Stimulated activated CD4-positive, alpha-beta T cell treated with anti-CD3 and anti-CD28 coated beads, TNF-alpha, amount 100 ng/mL, for 1 hour (primary cell): ENCODE measurements around the gene NOSTRIN.
"Not testable (repeated sequence)": the region's sequence is repeated elsewhere in the genome, so short reads cannot be mapped to it uniquely, and the experiment has no call there.

Experiments used
- DNase-seq, 3 donors: peaks; one replicate each; pipeline ENCODE4 v3.0.0-alpha.2; 2020; ENCODE audit warnings: low read depth in 3 of 3, low spot score in 1 of 3

NOSTRIN gene

GRCh38 chr2:168874368-168875054 lies 72.1 kb downstream of the NOSTRIN start:
- DNase-seq = no peak

- DNase-seq = not testable (repeated sequence)
Measured at GRCh38 chr2:168882163-168882562, 79.7 kb downstream of the NOSTRIN start.

- no peak for DNase-seq
Measured at GRCh38 chr2:168884975-168885374, 82.5 kb downstream of the NOSTRIN start.

GRCh38 chr2:168889635-168890005 lies 87.2 kb downstream of the NOSTRIN start:
- DNase-seq = no peak

GRCh38 chr2:168890006-168890782 lies 87.8 kb downstream of the NOSTRIN start, which contains the start of gene SPC25:
TSS of gene SPC25 (minus strand) at chr2:168890430. CDS start at chr2:168889519, 911 bp downstream.
- DNase-seq = peak; percentile 54 to 72 (median 68)

- DNase-seq = no peak
Measured at GRCh38 chr2:168892327-168892726, 89.9 kb downstream of the NOSTRIN start.

GRCh38 chr2:168894101-168894500 lies 91.7 kb downstream of the NOSTRIN start:
- no peak for DNase-seq

GRCh38 chr2:168894720-168895119 lies 92.3 kb downstream of the NOSTRIN start:
- DNase-seq = no peak

- DNase-seq = no peak
Measured at GRCh38 chr2:168895771-168896170, 93.3 kb downstream of the NOSTRIN start.

GRCh38 chr2:168896783-168897182 lies 94.3 kb downstream of the NOSTRIN start:
- no peak for DNase-seq

GRCh38 chr2:168897449-168897848 lies 95.0 kb downstream of the NOSTRIN start:
- DNase-seq = no peak

GRCh38 chr2:168901003-168901402 lies 98.6 kb downstream of the NOSTRIN start, which contains the start of gene G6PC2:
TSS of gene G6PC2 (plus strand) at chr2:168901291. CDS start at chr2:168901332, 41 bp downstream.
- DNase-seq = no peak

GRCh38 chr2:168903888-168904287 lies 101.5 kb downstream of the NOSTRIN start:
- no peak for DNase-seq

- DNase-seq = no peak
Measured at GRCh38 chr2:168904358-168904757, 101.9 kb downstream of the NOSTRIN start.

GRCh38 chr2:168907940-168908662 lies 105.7 kb downstream of the NOSTRIN start:
- no peak for DNase-seq

GRCh38 chr2:168910330-168910729 lies 107.9 kb downstream of the NOSTRIN start:
- DNase-seq = no peak

GRCh38 chr2:168912466-168912865 lies 110.0 kb downstream of the NOSTRIN start:
- DNase-seq = no peak

GRCh38 chr2:168912901-168913369 lies 110.5 kb downstream of the NOSTRIN start:
- DNase-seq = no peak

GRCh38 chr2:168913495-168913894 lies 111.1 kb downstream of the NOSTRIN start:
- no peak for DNase-seq
